Measurements from ENCODE around the gene CRY2. TPM values are rescaled to one million over a fixed set of nuclear protein-coding genes. Genes with fewer than 3 reads are reported as not detected.

CRY2 gene
- total and polyA plus RNA-seq, 10 of the 15 experiments (the other 5 are each of a cell fraction or from before 2014, with no cell fraction given): 1.2 to 14.7 (median 8.1) TPM

DNA sequence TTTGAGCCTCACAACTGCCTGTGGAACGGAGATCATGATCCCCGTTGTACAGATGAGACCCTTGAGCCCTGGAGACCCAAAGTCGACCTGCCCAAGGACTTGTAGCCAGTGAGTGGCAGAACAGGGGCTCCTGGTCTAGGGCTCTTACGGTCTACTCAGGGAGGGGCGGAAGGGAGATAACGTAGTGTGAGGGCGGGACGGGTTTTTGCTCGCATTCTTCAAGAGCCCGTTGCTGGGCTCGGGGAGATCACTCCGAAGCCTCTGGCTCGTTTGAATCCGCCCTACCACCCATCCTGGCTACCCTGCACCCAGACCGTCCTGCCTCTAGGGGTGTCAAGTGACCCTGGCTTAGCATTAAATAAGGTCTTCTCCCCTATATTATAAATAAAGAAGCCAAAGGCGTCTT lies 639 bp downstream of the CRY2 start:
- RAD21 ChIA-PET (ENCODE audit: unreplicated experiment): interaction anchor here (0.6 to 1.6 kb wide), 3 partner anchors 15 to 395 kb away, joined by 3 to 13 read pairs (median 3); no protein-coding TSS in a partner anchor
- ATAC-seq: peak; percentile 53
- in situ Hi-C loops (cut with MboI) (no loop called here), intact Hi-C loops (cut with micrococcal nuclease; ENCODE audit: unreplicated experiment) (loop anchor here (2.0 to 10.0 kb wide), 3 partner anchors 69 to 277 kb away; partner anchors contain the start of genes PEX16 and PHF21A)
- BruUV-seq (replicated peaks): no TSS peak
- Histone ChIP-seq H3K9ac (ENCODE audit: control insufficient read depth, insufficient read depth, low read length) (peak overlapping the region; percentile 68), H3K9me3 (replicated peaks; ENCODE audit: control insufficient read depth, insufficient read depth, low read length) (no peaks in the 10 kb centered on the region), H3K4me1 (ENCODE audit: control insufficient read depth, insufficient read depth, low read length) (peaks cover 12% of the 10 kb centered on the region), H4K20me1 (ENCODE audit: control insufficient read depth, insufficient read depth) (peaks cover 8% of the 10 kb centered on the region; the same call in 1 of the 2 replicates), H3K79me2 (ENCODE audit: control insufficient read depth, insufficient read depth, low read length) (peaks cover 7% of the 10 kb centered on the region), H3K27ac (ENCODE audit: control insufficient read depth, insufficient read depth) (peak overlapping the region; percentile 48), H3K4me3 (peak overlapping the region; percentile 78), H3K4me2 (ENCODE audit: control insufficient read depth, insufficient read depth) (peak overlapping the region; percentile 67), H3K27me3 (replicated peaks in 1 of 2; ENCODE audit: control insufficient read depth in 2 of 2, insufficient read depth in 2 of 2, low read length in 1 of 2) (no peaks in the 10 kb centered on the region), H3K36me3 (ENCODE audit: control insufficient read depth in 2 of 2, insufficient read depth in 2 of 2, low read length in 1 of 2) (no peaks in the 10 kb centered on the region), H2AFZ (ENCODE audit: control insufficient read depth, low read depth, low read length) (peak overlapping the region; percentile 77)
- CTCF ChIA-PET: interaction anchor here (0.9 kb wide), 1 partner anchor 14 kb away, joined by 3 read pairs; no protein-coding TSS in a partner anchor
- WGBS (ENCODE audit: insufficient coverage, insufficient replicate concordance, low lambda C conversion rate, missing lambda C conversion rate): 6% methylated on average over 16 of the region's 16 CpGs
- POLR2A ChIA-PET: interaction anchor here (0.6 to 2.7 kb wide), 10 partner anchors 35 to 1349 kb away, joined by 3 to 27 read pairs (median 4); partner anchors contain the start of genes PEX16 and SLC35C1
- SMC1A ChIA-PET (ENCODE audit: uncharacterized antibody, unreplicated experiment): interaction anchor here (1.3 to 2.6 kb wide), 2 partner anchors 12 kb away, joined by 5 to 8 read pairs; no protein-coding TSS in a partner anchor
- FAIRE-seq: no peak
- no peak for DNase-seq (ENCODE audit: low read depth, low spot score)
- TF ChIP-seq, protein P1, sequence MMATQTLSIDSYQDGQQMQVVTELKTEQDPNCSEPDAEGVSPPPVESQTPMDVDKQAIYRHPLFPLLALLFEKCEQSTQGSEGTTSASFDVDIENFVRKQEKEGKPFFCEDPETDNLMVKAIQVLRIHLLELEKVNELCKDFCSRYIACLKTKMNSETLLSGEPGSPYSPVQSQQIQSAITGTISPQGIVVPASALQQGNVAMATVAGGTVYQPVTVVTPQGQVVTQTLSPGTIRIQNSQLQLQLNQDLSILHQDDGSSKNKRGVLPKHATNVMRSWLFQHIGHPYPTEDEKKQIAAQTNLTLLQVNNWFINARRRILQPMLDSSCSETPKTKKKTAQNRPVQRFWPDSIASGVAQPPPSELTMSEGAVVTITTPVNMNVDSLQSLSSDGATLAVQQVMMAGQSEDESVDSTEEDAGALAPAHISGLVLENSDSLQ (IDR thresholded peaks at IDR 0.05): 0 out of 2 replicates have a peak, but pooled peaks have one; percentile 10
- TF ChIP-seq, protein P2, sequence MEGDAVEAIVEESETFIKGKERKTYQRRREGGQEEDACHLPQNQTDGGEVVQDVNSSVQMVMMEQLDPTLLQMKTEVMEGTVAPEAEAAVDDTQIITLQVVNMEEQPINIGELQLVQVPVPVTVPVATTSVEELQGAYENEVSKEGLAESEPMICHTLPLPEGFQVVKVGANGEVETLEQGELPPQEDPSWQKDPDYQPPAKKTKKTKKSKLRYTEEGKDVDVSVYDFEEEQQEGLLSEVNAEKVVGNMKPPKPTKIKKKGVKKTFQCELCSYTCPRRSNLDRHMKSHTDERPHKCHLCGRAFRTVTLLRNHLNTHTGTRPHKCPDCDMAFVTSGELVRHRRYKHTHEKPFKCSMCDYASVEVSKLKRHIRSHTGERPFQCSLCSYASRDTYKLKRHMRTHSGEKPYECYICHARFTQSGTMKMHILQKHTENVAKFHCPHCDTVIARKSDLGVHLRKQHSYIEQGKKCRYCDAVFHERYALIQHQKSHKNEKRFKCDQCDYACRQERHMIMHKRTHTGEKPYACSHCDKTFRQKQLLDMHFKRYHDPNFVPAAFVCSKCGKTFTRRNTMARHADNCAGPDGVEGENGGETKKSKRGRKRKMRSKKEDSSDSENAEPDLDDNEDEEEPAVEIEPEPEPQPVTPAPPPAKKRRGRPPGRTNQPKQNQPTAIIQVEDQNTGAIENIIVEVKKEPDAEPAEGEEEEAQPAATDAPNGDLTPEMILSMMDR (IDR thresholded peaks at IDR 0.05 in 2 of 3, conservative IDR thresholded peaks at IDR 0.05 in 1 of 3; ENCODE audit: control insufficient read depth in 2 of 3, extremely low read depth in 1 of 3, insufficient read depth in 1 of 3, low read depth in 3 of 3, low read length in 3 of 3): peak; percentile 9 to 29 (median 16); a peak in 2 of 6 replicates
- TF ChIP-seq CUX1 (IDR thresholded peaks at IDR 0.05; ENCODE audit: insufficient replicate concordance, low read depth, low read length): no peak

Data from GM12878 (cell line).